Right ventricle myocardium inferior (tissue), 1 donor: Measurements from ENCODE around the gene ZNF511. TPM values are rescaled to one million over a fixed set of nuclear protein-coding genes. Genes with fewer than 3 reads are reported as not detected.
A peak's percentile ranks its signal among the peaks of the same experiment; 100 is the strongest.

Source experiments
- ATAC-seq: fragments of 200-7000 bp; cut with Tn5 transposase; one replicate; pipeline ENCODE4 v1.9.1; 2020; ENCODE audit warnings: mild to moderate bottlenecking, moderate library complexity
- DNase-seq: peaks from one replicate; pipeline ENCODE4 v3.0.0; 2021; ENCODE audit errors: missing footprints
- intact Hi-C: fragments of 100-400 bp; cut with DNase I; formaldehyde crosslinking; loops from one replicate; pipeline ENCODE4 v1.11.0; 2022
- total RNA-seq: library from RNA; stranded (reverse); fragmentation: NEBNext Ultra II Directional; extraction: Animal tissue kit (Norgen Biotek cat#: 25700); gene quantifications from one replicate; pipeline ENCODE4 v1.2.1, GENCODE V29; 2021
- donor health status: DM: no; HTN: yes; CAD: no; lungs with severe emphysema.

The ZNF511 gene
- total RNA-seq, 1 donor from 2014 or later, result 39.4 TPM

DNA sequence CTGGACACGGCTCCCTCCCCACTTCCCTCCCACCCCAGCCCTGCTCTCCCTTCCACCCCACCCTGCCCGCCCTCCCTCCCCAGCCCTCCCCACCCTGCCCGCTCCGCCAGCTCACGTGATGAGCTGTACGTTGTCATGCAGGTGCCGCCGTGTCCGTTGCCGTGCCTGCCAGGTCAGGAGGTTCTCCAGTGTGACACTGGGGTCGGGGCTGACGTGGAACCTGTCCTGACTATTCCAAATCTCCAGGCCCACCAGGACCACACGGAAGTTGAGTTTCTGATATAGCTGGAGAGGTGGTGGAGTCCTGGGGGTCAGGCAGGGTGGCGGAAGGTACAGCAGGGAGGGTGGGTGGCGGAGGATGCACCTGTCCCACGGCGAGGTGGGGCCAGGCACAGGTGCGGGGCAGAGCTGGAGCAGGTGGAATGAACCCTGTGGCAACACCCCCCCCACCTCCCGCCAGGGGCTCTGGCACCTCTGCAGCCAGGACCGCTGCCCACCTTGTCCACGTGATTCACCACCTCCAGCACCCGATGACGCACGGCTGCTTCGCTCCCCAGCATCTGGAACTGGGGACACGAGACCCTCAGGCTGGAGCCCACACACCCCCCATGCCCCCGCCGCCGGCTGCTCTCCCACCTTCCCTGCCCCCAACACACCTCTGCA, 36.3 kb upstream of the ZNF511 start:
- DNase-seq (no peak), ATAC-seq (no peak)
- intact Hi-C loops, result no loop called here

DNA sequence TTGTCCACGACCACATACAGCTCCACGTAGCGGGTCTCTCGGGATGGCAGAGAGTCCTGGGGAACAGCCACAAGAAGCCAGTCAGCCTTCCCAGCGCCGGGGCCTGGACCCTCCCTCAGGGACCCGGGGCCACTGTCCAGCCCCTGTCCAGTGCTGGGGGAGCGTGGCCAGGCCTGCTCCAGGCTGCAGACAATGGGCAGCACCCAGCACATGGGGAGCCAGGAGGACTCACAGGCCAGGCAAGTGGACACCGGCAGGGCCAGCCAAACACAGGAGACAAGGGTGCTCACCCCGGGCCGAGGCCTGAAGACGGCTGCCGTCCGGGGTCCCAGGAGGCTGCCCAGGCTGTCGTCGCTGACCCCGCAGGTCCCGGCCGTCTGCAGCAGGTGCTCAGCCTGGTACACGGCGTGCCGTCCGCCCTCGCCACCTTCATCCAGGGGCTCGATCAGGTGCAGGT, 35.7 kb upstream of the ZNF511 start:
- DNase-seq (no peak), ATAC-seq (no peak)
- intact Hi-C loops, result no loop called here

DNA sequence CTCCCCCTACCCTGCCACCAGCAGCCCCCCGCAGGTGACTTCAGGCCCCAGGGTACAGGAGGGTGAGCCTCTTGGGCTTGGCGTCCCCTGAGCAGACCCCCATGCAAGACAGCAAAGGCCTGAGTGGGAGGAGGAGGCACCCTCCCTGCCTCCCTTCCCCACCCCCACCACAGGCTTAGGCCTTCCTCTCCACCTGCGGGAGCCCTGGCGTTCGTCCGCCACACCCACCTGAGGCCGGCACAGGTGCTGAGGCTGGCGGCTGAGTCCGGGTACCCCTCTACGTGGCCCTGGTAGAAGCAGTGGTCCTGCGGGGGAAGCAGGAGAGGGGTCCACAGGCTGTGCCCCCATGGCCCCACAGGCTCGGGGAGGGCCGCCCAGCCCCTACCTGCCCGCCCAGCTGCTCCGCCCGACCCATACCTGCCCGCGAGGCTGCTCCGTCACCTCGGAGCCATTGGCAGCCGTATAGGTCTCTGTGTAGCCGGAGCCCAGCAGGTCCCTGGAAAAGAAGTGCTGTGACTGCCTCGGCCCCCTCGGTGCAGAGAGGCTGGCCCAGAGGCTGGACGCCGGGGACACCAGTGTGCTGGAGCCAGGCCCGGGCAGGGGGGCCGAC, 35.1 kb upstream of the ZNF511 start:
- ATAC-seq, result no peak

DNA sequence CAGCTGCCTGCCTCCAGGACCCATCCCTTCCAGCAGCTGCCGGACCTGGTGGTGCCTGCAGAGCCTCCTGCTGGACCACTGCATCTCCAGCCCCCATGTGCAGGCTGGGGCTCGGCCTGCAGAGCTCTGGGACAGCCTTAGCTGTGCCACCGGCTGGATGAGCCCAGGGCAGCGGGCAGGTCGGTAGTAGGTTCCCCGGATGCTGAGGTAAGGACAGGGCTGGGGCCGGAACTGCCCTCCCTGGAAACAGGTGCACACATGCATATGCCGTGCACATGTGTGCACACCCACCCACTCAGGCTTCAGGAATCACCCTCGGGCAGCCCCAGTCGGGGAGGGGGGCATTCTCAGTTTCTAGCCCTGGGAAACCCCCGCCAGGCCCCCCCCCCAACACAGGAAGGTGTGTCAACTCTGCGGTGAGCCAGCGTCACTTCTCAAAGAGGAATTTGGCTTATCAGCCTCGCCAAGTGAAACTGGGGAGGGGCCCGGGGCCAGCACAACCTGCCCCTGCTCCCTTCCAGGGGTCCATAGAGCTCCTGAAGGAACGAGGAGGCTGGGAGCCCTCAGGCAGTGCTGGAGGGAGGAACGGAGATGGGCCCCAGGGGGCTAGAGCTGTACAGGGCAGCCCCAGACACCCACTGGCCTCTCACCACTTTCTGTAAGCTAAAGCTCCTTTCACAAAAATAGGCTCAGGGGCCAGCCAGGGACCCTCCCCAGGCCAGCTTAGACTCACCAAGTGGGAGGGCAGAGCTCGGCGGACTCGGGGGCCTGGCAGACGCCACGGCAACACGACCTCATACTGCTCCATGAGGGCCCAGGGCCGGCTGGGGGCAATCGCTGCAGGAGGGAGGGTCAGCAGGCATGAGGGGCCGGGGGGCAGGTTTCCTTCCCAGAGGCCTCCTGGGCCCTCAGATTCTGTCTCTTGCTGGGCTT, 33.7 kb upstream of the ZNF511 start:
- ATAC-seq (no peak), DNase-seq (no peak)
- intact Hi-C loops, result no loop called here

More for the DNA sequence above, 35.1 kb upstream of the ZNF511 start:
- no peak for DNase-seq
- intact Hi-C loops, result no loop called here

DNA sequence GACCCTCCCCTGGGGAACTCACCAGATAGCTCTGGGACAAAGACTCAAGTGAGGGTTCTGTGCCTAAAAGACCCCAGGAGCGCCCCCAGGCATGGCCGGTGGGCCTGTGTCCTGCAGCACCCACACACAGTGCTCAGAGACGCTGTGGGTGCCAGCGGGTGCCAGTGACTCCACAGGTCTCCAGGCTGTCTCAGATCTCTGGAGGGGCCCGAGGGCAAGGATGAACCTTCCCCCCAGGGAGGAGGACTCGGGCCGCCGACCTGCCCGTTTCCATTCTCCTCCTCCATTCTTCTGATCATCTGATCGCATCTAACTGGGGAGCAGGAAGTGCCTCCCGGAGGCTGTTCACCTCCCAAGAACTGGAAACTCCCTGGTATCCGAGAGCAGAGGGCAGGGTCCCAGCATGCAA, 33.0 kb upstream of the ZNF511 start:
- no peak for ATAC-seq
- intact Hi-C loops, result no loop called here
- DNase-seq, result no peak

DNA sequence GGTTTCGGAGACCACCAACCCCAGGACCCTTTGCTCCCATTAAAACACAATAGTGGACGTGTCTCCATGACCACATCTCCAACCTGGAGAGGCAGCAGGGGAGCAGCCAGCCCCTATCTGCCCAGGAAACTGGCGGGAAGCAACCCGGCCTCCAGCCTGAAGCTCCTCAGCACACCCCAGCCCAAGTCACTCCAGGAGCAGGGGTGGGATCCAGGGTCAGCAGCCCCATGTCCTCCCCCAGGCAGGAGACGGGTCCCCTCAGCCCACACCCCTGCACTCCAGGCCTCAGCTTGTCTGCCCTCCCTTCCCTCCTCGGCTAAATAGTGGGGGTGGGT, 32.6 kb upstream of the ZNF511 start:
- intact Hi-C loops, result no loop called here
- DNase-seq, result no peak
- ATAC-seq, result no peak

DNA sequence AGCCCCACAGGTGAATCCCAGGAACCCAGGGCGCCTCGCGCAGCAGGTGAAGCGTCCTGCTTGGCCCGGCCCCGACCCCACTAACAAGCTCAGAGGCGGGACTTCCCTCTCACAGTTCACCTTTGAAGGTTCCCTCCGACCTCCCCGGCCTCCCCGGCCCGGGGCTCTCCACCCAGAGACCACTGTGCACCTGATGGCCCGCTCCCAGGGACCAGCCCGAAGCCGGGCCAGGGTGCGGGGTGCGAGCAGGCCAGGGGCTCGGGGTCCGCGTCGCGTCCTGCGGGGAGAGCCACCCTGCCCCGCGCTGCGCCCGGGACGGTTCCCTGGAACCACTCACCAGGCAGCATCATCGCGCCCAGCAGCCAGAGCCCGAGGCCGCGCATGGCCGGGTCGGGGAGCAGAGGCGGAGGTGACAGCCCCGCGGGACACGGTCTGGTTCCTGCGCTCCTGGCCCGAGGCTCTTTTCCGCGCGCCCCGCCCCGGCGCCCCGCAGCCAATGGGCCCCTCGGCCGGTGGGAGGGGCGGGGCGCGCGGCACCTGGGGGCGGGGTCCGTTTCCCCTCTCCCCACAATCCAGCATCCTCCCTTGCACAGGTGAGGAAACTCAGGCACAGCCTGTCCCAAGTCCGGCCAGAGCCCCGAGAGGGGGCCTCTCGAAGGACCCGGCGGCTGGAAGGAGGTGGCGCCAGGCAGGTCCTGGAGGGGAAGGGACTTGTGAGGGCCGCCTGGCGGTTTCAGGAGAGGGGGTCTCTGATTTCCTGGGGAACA, 32.1 kb upstream of the ZNF511 start, which contains the start of gene ADAM8:
TSS of gene ADAM8 (minus strand) at position 434 of the 767 bp plus-strand sequence. CDS start at position 383, 51 bp downstream.
- peak; percentile 12 for ATAC-seq
- intact Hi-C loops, result no loop called here
- peak; percentile 88 for DNase-seq

DNA sequence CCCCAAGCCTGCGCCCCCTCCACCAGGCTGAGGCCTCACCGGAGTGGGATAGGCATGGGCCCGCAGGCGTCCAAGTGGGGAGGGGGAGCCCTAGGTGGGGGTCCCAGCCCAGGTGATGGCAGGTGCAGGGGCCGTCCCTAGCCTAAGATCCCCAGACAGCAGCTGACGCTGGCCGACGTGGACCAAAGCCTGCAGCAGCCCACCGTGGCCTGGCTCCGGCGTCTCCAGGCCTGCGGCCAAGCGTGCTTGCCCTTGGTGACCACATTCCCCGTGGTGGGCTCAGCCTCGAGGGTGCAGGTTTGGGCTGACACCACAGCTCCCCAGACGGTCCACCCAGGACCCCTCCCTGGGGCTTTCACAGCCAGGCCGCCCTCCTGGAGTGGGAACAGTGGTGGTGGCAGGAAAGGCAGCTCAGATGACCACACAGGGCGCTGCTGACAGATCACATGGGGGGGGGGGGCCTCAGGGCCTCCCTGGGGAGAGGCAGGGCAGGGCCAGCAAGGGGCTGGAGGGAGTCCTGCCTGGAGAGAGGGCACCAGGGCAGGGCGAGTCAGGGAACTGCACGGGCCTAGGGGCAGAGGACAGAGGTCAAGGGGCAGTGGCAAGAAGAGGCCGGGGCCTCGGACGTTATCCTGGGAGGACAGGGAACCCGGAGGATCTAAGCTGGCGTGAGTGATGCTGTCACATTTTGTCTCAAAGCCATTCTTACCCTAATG, 31.3 kb upstream of the ZNF511 start:
- DNase-seq (no peak), ATAC-seq (no peak)
- intact Hi-C loops, result no loop called here

DNA sequence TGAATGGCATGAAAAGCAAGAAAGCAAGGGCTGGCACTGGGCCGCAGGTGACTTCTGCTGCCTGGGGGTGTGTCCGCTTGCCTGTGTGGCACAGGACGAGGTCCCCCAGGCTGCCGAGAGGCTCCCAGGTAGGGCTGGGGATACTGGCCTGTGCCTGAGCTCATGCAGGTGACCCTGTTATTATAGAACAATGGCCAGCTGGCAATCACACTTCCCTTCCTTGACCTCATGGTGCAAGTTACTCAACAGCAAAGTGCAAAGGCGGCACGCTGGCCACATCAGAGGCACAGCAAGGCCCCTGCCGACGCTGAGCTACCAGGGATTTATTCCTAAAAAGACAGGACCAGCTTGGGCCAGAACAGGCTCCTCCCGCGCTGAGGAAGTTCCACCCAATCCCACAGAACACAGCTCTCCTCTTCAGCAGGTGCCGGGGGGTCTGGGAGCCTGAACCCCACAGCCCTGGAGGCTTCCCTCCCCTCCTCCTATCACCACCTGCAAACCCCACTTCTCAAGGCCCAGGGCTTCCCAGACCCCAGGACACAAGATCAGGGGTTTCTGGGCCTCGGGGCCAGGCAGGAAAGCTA, 30.6 kb upstream of the ZNF511 start:
- no peak for DNase-seq
- intact Hi-C loops, result no loop called here
- ATAC-seq, result no peak

DNA sequence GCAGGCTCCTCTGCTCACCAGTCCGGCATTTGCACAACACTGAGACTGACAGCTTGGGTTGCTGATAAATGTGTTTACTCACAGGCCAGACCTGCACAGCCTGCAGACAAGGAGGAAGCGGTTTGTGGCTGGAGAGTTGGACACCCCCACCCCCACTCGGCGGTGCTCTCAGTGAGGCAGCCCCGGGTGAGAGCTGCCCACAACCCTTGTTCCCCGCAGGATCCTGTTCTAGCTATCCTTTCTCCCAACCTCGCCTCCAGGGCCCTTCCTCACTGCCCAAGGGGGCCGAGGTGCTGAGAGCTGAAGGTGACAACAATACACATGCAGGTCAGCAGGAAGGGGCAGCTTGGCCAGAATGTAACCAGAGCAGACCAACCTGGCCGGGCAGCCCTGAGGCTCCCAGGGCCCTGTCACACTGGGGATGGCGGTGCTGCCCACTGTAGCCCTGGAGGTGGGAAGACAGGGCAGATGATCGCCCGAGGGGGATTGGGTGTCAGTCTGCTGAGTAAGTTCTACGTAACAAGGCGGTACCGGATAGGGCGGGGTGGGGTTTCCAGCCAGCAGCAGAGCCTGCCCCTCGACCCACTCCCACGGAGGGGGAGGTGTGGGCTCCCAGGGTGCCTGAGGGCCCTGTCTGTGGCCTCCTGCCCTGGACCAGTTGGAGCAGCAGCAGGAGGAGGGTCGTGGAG, 30.0 kb upstream of the ZNF511 start:
- ATAC-seq, result peak; percentile 27
- DNase-seq, result peak; percentile 90
- intact Hi-C loops, result no loop called here

DNA sequence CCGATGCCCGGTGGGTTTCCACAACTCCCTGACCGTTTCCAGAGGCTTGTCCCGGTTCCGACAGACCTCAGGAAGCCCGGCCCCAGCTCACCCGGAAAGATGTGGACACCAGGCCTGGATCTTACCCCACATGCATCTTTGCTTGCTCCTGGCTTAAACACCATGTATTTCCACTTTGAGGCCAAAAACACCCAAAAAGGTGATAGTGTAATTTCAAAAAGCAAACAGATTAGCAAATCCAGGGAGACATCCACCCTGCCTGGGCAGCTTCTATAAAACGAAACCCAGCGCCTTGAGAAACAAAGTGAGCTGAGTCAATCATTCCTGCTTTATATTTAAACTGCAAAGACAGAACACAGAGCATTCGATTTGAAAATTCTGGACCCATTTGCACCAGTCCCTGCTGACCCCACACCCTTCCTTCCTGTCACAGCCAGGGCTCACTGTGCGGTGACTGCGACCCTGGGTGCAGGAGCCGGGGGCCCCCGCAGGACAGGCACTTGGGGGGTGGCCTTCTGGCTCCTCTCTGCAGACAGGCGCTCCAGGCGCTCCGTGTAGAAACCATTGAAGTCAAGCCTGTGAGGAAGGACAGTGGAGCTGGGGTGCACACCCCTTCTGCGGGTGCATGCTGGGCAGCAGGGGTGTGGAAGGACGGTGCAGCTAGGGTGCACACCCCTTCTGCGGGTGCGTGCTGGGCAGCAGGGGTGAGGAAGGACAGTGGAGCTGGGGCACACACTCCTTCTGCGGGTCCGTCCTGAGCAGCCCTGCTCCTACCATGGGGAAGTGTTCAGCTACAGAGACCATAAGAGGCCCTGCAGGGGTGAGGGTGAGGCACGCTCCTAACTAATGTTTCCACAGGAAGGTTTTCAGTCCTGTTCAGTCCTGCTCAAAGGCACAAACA, 29.1 kb upstream of the ZNF511 start:
- no peak for DNase-seq
- intact Hi-C loops, result no loop called here
- ATAC-seq, result no peak

DNA sequence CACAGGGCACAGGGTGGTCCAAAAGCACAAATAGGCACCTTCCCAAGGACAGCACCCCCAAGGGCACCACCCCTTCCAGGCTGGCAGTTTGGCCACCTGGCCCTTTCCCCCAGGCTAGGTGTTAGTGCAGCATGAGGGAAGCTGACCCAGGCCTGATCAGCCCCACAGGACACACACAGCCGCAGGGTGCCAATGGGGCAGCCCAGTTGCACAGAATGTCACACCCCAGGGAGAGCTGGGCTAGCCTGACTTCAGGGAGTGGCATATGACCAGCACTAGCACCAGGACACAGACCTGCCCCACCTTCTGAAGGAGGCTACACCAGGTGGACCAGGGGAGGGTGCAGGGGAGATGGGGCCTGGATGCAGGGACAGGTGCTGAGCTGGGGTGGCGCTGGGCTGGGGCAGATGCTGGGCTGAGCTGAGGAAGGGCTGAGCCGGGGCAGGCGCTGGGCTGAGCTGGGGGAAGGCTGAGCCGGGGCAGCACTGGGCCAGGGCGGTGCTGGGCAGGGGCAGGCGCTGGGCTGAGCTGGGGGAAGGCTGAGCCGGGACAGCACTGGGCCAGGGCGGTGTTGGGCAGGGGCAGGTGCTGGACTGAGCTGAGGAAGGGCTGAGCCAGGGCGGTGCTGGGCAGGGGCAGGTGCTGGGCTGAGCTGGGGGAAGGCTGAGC, 28.2 kb upstream of the ZNF511 start:
- ATAC-seq, result no peak
- DNase-seq, result no peak
- intact Hi-C loops, result no loop called here

DNA sequence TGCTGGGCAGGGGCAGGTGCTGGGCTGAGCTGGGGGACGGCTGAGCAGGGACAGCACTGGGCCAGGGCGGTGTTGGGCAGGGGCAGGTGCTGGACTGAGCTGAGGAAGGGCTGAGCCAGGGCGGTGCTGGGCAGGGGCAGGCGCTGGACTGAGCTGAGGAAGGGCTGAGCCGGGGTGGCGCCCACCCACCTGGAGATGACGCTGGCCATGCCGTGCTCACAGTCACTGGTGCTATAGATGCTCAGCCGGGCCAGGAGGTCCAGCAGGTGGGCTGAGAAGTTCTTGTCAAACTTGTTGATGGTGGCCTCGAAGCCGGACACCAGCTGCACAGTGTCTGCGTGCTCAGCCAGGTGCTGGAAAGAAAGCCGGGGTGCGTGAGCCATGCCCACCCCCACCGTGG, 27.6 kb upstream of the ZNF511 start:
- DNase-seq, result no peak
- intact Hi-C loops, result no loop called here
- ATAC-seq, result no peak

DNA sequence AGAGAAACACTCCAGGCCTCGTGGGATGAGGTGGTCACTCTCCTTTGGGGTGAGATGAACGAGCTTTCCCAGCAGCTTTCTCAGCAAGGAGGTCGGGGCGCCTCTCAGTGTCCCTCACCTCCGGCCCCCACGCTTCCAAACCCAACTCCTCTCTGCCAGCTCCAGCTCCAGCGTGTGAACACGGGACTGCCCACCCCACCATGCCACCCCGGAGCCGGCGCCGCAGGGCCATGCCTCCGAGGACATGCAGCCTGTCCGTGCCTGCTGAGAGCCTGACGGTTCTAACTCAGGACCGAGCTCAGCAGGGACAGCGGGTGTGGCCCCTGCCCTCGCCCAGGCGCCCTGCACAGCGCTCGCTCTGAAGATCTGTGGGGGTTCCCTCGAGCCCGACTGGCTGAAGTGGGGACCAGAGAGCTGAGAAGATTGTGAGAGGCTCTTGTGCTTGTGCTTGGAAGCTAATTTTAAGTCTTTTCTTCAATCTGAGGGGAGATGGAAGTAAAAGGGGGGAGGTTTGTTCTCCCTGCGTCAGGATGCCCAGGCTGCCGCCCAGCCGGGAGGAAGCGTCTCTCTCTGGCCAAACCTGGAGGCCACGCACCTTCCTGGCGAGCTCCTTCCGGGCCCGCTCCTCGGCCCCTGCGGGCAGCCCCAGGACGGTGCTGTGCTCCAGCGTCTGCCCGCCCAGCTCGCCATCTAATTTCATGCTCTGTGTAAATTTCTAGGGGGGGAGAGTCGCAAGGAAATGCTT, 26.9 kb upstream of the ZNF511 start:
- intact Hi-C loops, result no loop called here
- DNase-seq, result no peak
- no peak for ATAC-seq

DNA sequence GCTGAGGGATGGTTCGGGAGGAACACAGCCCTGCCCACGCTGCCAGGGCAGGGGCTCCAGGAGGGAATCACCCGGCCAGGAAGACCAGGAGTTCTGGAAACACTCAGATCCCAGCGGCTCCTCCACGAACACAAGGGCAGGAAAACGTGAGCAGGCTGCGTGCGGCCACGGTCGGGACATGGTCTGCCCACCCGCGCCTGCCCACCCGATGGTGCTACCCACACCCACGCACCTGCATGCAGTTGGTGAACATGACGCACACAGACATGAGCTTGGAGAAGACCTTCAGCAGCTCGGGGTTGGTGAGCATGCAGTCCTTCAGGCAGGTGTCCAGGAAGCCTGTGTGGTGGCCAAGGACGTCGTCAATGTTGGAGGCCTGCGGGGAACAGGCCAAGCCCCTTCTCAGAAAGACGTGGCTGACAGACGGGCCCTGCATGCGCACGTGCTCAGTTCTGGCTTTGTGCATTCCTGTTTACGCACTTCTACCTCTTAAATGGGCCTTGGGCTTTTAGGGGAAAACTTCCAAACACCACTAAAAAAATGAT, 25.8 kb upstream of the ZNF511 start:
- ATAC-seq (no peak), DNase-seq (no peak)
- intact Hi-C loops, result no loop called here
